GM21529 (cell line): Measurements from ENCODE around the gene SEC14L1.
"Not testable (repeated sequence)": the region's sequence is repeated elsewhere in the genome, so short reads cannot be mapped to it uniquely, and the experiment has no call there.

Experiments used
- ATAC-seq: cut with Tn5 transposase; IDR thresholded peaks from one replicate; pipeline ENCODE4 v1.9.1; 2021; ENCODE audit not compliant: unreplicated experiment

SEC14L1 gene

DNA sequence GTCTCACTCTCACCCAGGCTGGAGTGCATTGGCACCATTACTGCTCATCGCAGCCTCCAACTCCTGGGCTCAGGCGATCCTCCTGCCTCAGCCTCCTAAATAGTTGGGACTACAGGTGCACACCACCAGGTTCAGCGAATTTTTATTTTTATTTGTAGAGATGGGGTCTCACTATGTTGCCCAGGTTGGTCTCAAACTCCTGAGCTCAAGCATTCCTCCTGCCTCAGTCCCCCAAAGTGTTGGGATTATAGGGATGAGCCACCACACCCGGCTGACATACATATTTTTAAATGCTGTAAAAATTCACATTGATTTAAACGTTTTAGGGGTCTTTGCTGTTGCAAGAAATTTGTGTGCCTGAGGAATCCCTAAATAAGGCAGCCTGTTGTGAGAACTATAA lies 24.8 kb upstream of the SEC14L1 start:
- ATAC-seq: no peak

DNA sequence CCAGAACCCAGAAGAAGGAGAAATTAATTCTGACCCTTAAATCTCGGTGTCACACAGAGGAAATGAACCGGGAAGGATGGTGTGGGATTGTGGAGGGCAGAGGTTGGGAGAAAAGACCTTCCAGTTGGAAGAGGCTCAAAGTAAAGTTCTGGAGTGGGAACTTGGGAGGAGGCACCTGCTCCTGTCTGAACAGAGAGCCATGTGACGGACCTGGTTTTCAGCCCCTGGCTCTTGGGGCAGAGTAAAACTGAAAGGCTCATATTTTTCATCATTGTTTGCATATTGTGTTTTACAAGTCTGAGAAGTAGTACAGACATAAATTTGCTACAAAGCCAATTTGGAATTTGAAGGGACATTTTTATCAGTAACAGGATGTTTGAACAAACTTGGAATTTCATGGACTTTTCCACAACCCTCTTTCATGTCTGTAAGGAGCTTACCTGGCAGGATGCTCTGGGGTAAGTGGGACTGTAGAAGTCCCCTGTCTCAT lies 24.4 kb upstream of the SEC14L1 start:
- ATAC-seq: no peak

DNA sequence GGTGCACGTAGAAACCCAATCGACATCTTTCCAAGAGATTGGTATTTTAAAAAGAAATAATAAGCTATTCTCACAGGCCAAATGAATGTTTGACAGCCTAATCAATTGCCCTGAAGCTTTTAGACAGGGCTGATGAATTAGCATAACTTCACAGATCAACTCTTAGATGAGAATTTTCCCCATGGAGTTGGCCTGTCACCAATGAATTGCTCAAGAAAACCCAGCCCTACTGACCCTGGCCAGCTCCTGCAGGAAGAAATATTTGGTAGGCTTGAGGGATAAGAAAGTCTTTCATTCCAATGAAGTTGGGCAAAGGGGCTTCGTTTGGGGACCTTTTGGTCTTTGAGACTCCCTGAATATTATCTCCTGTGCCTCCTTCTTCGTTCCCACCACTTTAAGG lies 23.4 kb upstream of the SEC14L1 start:
- no peak for ATAC-seq

DNA sequence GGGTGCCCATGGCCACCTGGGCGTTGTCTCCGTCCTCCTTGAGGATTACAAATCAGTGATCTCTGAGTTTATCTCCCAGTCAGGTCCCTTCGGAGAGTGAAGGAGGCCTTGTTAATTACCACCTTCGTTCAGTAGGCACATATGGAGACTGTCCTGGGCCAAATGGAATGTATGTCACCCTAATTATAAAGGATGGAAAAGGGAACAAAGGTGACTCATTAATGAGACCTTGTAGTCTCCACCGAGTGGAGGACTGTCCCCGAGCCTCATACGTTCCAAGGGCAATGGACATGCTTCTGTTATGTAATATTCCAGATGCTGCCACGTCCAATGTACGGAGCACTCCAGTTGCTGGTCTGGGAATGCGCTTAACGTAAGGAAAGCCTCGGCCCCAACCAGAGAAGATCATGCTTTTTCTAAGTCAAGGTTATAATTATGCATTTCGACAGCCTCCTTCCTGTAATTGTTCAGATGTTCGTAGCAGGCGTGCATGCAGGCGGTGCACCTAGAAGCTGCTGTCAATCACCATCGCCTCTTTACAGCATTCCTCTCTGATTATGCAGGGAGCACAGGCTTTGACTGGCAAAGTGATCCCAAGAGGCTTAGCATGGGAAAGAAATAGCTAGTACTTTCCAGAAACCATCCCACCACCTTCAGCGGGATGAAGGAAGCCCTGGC lies 22.4 kb upstream of the SEC14L1 start:
- no peak for ATAC-seq

DNA sequence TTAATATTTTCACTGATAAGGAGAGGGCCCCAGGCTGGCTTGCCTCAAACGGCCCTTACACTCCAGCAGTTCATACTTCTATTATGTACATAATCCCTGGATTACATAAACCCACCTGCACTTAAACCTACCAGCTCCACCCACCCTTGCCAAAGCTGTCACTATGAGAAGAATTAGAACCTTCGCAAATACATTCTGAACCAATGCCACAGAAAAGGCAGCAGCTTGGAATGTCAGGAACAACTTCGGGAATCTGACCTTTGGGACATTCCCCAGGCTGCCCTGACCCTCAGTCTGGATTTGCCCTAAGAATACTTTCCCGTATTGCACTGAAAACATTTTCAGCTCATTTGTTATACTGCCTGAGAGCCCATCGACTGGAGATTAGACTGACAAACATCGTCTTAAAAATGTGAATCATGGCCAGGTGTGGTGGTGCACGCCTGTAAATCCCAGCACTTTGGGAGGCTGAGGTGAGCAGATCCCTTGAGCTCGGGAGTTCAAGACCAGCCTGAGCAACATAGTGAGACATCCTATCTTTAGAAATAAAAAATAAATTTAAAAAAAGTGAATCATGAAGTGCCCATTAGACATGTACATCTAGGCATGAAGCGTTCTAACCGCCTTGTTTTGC lies 21.0 kb upstream of the SEC14L1 start:
- no peak for ATAC-seq

DNA sequence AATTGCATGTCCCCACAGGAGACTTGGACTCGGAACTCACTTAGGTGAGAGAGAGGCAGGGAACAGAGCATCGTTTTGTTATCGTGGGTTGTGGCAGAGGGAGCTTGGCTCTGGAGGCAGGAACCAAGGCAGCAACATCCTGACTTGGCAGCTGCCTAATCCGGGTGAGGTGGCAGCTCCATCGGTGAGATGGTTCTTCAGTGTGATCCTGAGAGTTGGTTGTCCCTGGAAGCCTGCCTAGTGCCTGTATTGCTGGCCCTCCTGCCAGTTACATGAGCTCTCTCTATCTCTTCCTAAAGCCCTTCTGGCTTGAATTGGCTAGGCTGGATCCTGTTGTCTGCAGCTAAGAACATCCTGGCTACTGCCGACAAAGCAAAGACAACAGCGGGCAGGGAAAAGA lies 19.9 kb upstream of the SEC14L1 start:
- no peak for ATAC-seq

DNA sequence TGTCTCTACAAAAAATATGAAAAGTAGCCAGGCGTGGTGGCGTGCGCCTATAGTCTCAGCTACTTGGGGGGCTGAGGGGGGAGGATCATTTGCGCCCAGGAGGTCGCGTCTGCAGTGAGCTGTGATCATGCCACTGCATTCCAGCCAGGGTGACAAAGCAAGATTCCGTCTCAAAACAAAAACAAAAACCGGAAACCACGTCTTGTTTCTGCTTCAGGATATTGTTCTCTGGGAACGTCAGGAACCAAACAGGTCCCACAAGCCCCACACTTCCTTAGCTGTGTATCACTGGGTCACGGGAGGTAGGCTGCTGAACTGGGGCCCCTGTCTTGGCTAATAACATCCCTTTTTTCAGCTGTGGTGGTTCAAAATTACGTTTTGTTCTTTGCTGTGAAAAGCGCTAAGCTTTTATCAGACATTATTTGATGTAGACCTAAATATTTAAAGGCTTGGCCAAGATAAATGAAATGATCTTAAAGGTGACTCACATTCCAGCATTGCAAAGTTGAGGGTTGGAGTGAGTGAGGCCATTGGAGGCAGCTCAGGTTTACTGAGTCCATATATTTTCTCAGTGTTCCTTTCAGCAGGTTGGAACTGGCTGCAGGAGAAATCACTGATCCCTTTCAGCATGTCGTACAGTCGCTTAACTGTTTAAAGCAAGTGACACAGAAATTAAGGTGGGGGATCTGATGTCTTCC lies 16.4 kb upstream of the SEC14L1 start:
- ATAC-seq: no peak

DNA sequence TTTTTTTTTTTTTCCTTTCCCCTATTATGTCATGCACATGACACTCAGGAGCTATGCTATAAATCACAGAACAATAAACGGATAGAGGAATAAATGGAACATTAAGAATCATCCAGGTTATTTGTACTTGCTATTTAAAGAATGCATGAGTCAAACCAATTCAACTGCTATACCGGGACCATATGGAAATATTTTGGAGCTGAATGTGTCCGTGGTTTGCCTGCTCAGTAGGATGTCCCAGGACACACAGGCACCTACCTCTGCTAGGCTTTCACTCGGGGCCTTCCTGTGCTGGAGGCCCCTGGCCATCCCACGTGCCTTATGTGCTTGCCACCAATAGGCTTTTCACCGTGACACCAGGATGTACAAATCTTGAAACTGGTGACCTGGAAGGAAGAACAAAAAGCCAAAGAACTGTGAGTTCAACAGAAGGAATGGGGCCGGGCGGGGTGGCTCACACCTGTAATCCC lies 15.3 kb upstream of the SEC14L1 start:
- no peak for ATAC-seq

DNA sequence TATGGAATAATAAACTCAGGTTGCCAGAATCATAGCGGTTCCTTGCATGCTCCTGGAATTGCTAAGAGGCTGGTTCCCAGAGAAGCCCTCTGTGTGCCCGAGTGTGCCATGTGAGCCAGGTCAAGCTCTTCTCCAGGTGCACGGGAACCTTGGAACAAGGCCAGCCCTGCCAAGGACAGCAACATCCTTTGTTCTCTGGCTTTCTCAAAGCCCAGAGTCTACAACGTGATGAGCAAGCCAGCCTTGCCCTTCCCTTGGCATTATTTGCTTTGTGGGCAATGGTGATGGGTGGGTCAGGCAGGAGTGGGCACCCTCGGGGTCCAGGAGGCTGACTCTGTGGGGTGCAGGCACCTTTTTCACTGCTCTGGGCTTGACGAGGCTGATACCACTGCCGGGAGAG lies 14.2 kb upstream of the SEC14L1 start:
- no peak for ATAC-seq

DNA sequence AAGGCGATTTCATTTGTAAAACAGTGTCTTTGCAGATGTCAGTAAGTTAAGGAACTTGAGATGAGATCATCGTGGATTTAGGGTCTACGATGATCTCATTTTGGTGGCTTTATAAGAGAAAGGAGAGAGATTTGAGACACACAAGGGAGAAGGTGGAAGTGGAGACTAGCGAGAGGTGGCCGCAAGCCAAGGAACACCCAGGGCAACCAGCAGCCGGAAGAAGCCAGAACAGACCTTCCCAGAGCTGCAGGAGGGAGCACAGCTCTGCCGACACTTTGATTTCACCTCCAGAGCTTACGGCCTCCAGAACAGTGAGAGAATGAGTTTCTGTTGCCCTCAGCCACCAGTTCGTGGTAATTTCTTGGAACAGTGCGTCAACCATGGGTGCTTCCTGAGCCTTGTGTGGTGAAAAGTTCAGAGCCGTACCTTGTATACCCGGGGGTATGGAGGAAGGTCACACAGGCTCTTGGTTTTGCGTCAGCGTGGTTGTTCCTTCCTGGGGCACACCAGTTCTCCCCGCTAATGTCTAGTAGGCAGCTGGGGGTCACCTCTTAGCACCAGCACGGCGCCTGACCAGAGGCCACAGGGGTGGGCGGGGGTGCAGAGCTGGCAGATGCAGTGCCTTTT lies 12.9 kb upstream of the SEC14L1 start:
- no peak for ATAC-seq

DNA sequence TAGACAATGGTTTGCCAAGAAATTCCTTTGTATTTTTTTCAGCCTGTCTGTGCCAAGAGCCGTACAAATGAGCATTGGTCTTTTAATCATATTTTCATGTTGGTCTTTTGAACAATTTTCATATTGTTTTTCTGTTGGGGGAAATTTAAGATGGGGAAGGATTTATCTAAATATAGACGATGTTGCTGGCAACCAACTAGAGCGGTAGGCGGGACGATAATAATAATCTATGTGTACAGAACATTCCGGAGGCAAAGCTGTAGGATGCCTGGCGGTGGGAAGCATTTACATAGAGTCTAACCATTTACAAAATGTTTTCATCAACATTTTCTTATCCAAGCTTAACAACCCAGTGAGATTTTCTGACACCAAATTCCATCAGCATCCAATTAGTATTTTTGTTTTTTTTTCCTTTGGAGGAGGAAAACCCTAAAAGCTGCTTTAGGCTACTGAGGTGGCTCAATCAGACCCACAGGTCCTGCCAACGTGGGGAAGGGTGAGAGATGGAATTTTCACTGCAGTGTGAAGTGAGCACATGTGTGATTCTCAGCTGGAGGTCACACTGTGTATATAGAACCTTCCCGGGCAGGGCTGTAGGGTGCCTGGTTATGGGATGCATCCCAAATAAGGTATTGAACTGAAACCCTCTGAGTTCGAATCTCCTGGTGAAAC lies 11.7 kb upstream of the SEC14L1 start:
- no peak for ATAC-seq

DNA sequence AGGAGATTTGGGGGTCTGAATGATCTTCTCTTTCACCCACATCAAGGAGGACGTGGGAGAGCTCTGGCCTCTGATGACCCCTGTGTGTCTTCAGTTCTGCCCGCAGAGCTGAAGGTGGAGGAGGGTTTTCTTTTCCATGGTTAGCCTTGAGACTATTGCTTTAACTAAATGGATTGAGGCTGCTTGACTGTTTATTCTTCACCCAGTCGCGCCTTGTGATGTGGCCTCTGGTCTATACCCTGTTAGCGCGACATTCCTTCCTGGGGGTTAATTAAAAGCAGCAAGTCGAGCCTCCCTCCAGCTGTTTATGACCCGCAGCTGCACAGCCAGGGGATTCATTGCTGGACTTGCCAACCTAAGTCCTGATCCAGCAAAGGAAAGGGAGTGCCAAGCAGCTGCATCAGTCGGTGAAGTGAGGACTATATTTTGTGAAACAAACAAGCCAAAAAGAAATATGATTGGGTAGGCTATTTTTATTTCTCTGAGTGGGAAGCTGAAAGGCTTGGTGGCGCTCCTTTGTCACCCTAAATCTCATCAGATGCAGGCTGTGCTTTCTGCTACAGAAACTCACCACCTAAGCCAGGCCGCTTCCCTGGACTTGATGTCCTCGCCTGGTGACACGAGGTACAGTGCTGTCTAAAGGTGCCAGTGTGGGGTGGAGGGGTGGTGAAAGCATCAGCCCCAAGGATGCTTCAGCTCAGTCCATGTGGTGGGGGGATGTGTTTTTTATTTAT lies 11.0 kb upstream of the SEC14L1 start:
- no peak for ATAC-seq

DNA sequence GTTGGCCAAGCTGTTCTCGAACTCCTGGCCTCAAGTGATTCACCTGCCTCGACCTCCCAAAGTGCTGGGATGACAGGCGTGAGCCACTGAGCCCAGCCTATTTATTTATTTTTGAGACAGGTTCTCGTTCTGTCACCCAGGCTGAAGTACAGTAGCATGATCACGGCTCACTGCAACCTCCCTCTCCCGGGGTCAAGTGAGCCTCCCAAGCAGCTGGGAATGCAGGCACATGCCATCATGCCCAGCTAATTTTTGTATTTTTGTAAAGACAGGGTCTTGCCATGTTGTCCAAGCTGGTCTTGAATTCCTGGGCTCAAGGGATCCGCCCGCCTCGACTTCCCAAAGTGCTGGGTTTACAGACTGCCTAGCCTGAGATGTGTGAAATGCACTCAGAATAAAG lies 10.2 kb upstream of the SEC14L1 start:
- ATAC-seq: no peak

DNA sequence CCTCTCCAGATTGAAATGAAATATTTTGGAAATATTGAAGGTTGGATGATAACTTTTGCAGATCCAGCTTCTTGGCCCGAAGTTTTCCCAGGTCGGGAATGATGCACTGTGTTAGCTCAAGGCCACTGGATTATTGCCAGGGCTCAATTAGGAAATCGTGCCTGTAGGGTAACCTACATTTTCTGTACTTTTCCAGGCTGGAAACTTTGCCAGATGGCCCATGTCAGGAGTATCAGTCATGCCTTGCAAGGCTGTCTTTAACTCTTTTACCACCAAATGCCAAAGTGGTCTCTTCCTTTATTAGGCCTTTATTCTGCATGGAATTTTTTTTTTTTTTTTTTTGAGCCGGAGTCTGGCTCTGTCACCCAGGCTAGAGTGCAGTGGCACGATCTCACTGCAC lies 8.9 kb upstream of the SEC14L1 start:
- no peak for ATAC-seq

DNA sequence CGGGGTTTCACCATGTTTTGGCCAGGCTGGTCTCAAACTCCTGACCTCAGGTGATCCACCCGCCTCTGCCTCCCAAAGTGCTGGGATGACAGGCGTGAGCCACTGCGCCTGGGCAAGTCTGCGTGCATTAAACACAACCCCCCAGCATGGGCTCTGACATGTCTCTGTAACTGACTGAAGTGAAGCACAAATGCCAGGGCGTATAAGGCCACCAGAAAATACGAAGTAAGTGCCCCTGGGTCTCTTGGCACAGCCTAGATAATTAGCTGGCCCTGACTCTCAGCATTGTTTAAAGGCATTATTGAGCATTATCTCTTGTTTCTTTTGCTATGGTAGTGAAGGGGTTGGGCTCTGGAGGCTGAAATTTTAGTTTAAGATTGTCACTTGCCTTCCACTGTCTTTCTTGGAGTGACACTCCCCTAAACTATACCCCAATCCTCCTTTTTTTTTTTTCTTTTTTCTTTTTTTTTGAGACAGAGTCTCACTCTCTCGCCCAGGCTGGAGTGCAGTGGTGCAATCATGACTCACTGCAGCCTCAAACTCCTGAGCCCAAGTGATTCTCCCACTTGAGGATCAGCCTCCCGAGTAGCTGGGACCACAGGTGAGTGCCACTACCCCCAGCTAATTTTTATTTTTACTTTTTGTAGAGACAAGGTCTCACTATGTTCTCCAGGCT lies 8.2 kb upstream of the SEC14L1 start:
- no peak for ATAC-seq

DNA sequence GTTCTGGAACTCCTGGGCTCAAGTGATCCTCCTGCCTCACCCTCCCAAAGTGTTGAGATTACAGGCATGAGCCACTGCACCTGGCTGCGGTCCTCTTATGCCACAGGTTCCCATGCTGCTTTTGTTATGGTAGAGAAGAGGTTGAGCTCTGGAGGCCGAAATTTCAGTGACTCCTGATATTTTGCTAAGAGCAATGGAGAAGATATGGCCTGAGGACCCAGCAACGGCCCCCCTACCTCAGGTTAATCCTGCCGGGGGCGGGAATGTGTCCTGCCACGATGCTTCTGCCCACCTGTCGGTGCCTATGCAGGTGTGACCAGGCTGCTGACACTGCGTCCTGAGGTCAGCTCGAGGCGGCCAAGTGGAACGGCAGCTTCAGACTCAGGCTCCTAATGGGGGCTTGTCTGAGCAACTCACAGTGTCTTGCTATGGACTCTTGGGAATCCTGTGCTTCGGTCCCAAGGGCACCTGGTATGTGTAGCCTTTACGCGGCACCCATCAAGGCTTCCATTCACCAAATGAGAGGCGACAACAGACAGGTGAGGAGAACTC lies 7.6 kb upstream of the SEC14L1 start:
- no peak for ATAC-seq

DNA sequence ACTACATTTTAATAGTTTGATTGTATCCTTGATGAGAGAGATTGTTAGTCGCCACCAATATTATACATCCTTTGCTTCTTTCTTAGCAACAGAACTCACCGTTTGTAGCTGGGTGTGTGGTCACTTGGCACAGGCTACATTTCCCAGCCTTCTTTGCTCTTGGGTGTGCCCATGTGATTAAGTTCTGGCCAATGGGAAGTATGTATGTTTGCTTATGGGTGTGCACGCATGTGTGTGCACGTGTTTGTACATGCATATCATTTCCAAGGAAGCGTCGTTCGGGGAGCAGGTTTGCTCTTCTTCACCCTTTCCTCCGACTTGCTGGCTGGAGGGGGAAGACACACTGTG lies 4.4 kb upstream of the SEC14L1 start:
- no peak for ATAC-seq

DNA sequence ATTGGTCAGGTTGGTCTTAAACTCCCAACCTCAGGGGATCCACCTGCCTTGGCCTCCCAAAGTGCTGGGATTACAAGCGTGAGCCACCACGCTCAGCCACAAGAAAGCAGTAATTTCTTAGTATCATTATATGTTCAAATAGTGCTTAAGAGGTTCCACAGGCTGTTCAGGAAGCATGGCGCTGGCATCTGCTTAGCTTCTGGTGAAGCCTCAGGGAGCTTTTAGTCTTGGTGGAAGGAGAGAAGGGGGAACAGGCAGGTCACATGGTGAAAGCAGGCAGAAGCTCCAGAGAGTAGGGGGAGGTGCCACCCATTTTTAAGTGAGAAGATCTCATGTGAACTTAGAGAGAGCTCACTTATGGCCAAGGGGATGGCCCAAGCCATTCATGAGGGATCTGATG lies 3.7 kb upstream of the SEC14L1 start:
- ATAC-seq: no peak

DNA sequence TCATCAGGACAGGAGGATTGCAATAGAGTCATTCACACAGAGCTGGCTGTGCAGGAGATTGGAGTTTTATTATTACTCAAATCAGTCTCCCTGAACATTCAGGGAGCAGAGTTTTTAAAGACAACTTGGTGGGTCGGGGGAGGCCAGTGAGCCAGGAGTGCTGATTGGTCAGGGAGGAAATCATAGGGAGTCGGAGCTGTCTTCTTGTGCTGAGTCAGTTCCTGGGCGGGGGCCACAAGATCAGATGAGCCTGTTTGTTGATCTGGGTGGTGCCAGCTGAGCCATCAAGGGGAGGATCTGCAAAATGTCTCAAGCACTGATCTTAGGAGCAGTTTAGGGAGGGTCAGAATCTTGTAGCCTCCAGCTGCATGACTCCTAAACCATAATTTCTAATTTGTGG lies 2.9 kb upstream of the SEC14L1 start:
- ATAC-seq: not testable (repeated sequence)
